ENCODE results near the gene NBEAL1.
"Not testable (repeated sequence)": the region's sequence is repeated elsewhere in the genome, so short reads cannot be mapped to it uniquely, and the experiment has no call there.

Gene NBEAL1

DNA sequence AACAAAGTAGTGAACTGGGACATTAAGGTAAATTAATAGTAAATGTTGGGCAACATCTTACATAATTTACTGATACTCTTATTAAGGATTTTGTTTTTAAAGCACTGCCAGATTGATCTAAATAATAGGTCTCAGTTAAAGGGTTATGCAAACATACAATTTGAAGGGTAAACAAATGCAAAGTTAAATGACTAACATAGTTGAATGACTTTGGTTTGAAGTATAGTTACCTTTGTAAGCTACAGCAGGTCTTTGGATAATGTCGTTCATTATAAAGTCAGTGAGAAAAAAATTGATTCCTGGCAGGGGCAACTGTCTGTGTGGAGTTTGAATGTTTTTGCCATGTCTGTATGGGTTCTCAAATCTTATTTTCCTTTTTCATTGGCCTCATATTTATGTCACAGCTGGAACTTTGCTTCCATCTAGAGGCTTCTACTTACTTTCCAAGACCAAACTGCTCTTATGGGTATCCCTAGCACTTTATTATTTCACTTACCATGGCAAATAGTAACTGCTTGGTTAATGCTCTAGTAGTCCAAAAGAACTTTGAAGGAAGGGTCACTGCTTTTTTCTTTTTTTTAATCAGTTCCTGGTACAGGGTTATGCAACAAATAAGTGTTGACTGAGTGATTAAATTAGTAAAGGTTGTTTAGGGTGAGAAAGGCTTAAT is 107.8 kb downstream of the NBEAL1 start:
- no peak for DNase-seq

DNA sequence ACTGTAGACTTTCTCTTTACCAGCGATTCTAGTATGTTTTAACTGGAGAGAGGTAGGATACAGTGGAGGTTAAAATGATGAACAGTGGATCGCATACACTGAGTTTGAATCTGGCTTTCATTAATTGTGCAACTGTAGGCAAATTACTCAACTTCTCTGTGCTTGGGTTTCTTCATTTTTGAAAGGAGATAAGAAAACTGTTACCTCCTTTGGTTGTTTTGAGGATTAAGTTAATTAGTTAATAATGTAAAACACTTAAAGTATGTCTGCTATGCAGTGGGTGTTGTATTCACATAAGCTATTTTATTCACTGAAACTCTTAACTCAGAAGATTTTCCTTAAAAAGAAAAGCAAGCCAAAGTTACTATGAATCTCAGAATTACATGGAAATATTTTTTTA is 112.3 kb downstream of the NBEAL1 start:
- DNase-seq = no peak

DNA sequence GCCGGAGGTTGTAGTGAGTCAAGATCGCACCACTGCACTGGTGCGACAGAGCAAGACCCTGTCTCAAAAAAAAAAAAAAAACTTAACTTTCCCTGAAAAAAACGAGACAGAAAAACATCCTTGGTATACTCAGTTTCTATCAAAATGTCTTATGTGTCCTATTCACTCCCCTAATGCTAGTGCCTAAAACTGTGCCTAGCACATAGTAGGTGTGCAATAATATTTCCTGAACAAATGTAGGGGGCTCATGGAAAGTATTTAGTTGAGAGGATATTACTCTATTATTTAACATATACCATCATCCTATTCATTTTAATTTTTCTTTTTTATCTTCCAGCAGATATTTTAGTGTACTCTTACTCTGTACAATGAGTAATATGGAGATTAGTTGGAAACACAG is 120.4 kb downstream of the NBEAL1 start:
- no peak for DNase-seq

DNA sequence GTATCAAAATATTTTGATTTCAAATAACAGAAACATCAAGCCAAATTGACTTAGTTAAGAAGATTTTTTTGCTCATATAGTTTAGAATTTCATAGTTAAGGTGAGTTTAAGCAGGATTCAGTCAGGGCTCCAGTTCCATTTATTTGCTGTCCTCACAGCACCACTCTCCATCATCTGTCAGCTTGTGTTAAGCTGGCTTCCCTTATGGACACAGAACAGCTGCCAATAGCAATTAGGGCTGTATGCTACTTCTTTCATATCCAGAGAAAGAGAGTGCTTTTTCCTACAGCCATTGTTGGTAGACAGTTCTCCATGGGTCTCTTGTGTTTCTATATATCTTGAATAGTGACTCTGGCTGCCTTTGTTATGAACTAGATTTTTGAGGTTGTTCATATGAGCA is 128.7 kb downstream of the NBEAL1 start:
- DNase-seq = no peak

DNA sequence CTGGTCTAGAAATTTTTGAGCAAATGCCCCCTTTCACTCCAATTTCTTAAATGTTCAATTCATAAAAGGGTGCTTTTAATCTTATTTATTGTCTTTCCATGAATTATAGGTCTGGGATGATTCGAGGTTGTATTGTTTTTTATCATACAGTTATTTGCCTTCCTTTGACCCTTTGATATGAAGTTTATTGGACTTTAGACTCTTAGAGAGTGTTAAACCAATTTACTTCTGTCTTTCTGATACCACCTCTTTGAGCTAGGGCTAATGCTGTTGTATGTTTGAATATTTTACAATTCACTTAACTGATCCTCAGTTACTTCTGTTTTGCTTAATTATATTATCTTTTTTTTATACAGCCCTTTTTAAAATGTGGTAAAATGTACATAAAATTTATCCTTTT is 134.5 kb downstream of the NBEAL1 start:
- DNase-seq = no peak

DNA sequence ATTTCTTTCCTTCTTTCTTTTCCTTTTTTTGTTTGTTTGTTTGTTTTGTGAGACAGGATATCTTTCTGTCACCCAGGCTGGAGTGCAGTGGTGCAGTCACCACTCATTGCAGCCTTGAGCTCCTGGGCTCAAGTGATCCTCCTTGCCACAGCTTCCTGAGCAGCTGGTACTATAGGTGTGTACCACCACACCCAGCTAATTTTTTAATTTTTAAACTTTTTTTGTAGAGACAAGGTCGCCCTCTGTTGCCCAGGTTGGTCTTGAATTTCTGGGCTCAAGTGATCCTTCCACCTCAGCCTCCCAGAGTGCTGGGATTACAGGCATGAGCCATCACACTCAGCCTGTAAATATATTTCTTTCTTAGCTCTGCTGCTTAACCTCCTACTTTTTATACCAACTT is 140.7 kb downstream of the NBEAL1 start:
- no peak for DNase-seq

DNA sequence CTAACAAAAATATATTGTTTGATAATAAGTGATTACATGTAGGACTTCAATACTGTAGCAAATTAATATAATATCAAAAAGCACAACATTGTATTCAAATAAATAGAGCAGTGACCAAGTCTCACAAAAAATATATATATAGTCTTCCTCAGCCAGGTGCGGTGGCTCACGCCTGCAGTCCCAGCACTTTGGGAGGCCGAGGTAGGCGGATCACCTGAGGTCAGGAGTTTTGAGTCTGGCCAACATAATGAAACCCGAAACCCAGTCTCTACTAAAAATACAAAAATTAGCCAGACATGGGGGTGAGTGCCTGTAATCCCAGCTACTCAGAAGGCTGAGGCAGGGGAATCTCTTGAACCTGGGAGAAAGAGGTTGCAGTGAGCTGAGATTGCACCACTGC is 148.0 kb downstream of the NBEAL1 start:
- not testable (repeated sequence) for DNase-seq

DNA sequence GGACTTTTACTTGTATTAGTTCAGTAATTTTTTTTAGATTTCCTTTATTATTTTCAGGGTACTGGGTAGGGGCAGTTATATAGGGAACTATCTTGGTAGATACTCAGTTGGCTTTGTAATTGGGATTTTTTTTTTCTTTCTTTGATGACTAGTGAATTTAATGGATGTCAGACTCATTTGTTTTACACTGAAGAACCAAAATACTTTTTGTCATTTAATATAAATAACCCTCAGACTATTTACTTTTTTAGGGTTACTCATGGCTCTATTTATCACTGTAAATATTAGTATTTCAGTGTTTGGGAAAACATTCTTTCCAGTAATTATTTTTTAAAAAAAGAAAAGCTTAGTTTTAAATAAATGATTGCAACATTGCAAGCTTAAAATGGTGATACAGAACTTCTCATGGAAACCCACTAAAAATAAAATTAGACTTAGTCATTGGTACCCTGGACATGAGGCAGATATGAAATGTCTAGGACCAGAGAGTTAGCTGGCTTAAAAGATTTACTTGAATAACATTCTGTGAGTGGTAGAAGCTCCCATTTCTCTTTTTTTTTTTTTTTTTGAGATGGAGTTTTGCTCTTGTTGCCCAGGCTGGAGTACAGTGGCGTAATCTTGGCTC is 149.7 kb downstream of the NBEAL1 start:
- no peak for DNase-seq

DNA sequence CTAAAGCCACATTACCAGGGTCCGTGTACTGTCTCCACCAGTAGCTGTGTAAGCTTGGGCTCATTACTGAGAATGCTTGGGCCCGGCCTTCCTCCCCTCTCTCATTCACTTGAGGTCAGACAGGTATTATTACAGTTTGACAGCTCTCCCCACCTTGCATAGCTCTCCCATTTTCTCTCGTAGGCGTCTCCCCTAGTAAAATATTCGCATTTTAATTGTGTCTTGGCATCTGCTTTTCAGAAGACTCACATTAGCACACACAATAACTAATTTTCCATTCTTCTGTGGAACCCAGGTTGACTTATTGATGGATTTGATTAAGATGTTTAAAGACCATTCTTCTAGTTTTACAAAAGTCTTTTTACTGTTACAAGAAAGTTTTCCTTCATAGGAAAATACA is 153.1 kb downstream of the NBEAL1 start:
- DNase-seq = no peak

DNA sequence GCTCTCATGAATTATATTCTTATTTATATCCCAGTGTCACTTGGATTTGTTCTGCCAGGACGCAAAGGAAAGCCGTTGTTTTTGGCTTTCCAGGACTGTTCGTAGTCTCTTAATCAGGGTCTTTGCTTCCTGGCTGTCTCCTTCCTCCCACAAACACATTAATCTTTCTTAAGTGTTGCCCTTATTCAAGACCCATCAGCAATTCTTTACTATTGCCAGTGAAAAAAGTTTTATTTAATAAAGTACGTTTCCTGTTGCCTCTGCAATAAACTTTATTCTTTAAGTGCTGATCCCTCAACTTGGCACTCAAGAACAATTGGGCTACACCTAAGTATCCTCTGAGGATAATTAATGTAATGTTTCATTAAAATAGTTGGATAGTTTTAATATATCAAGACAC is 155.8 kb downstream of the NBEAL1 start:
- DNase-seq = no peak

DNA sequence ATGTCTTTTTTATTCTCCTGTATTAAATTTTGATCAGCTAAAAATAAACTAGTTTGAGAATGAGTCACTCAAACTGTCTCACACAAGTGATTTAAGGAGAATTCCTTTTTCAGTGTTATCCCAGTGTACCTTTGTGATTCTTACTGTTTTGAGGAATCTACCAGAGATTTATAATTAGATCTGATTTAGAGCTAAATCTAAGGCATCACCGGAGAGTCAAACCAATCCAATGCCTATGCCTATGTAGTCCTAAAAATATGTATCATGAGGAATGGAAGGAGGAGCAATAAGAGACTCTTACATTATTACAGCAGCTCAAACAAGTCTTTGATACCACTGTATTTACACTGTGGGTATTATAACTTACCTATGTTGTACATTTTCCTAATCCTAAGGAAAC is 160.7 kb downstream of the NBEAL1 start:
- no peak for DNase-seq

DNA sequence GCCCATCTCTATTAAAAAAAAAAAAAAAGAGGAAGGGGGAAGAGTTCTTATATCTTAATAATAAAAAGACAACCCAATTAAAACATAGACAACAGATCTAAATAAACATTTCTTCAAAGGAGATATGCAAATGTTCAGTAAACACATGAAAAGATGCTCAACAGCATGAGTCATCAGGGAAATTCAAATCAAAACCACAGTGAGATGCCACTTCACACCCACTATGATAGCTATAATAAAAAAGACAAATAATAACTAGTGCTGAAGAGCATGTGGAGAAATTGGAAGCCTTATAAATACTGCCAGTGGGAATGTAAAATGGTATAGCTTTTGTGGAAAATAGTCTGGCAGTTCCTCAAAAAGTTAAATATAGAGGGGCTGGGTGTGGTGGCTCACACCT is 162.7 kb downstream of the NBEAL1 start:
- no peak for DNase-seq

DNA sequence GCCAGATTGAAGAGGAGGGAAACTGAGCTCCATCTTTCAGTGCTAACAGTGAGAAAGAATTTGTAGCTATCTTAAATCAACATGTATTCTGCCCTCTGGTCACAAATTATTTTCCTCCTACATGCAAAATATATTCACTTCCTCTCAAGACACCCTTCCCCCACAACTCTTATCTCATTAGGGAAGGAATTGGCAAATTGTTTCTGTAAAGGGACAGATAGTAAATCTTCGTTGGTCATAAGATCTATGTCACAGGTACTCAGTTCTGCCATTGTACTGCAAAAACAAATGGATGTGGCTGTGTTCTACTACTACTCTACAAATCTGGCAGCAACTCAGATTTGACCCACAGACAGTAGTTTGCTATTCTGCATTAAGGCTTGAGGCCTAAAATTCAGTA is 171.2 kb downstream of the NBEAL1 start:
- DNase-seq = no peak

DNA sequence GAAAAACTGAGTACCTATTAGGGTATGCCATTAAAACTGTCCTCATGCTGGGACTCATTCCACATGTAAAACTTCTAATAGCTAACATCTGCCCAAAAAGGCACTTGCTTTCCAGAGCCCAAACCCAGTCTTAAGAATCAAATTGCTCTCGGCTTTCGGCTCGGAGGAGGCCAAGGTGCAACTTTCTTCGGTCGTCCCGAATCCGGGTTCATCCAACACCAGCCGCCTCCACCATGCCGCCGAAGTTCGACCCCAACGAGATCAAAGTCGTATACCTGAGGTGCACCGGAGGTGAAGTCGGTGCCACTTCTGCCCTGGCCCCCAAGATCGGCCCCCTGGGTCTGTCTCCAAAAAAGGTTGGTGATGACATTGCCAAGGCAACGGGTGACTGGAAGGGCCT is 175.9 kb downstream of the NBEAL1 start:
- DNase-seq = not testable (repeated sequence)

DNA sequence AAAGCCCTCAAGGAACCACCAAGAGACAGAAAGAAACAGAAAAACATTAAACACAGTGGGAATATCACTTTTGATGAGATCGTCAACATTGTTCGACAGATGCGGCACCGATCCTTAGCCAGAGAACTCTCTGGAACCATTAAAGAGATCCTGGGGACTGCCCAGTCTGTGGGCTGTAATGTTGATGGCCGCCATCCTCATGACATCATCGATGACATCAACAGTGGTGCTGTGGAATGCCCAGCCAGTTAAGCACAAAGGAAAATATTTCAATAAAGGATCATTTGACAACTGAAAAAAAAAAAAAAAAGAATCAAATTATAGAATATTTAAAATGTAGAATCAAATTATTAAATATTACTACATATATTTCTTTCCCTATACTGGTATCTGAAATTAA is 176.4 kb downstream of the NBEAL1 start:
- not testable (repeated sequence) for DNase-seq

DNA sequence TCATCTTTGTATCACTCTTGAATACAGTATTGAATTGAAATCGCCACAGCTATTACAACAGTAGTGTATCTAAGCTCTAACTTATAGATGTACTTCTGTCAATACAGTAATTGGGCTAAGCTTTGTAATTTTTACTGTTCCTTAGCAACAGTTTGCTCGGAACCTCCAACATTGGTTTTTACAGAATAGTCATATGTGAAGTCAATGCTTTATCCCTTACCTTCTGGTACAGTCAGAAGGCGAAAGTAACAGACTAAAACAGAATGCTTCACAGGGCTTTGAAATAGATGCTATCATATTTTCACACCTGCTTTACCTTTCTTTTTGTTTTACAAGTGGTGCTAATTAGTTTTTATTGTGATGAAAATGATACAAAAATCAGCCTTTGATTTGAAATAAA is 177.3 kb downstream of the NBEAL1 start:
- no peak for DNase-seq

DNA sequence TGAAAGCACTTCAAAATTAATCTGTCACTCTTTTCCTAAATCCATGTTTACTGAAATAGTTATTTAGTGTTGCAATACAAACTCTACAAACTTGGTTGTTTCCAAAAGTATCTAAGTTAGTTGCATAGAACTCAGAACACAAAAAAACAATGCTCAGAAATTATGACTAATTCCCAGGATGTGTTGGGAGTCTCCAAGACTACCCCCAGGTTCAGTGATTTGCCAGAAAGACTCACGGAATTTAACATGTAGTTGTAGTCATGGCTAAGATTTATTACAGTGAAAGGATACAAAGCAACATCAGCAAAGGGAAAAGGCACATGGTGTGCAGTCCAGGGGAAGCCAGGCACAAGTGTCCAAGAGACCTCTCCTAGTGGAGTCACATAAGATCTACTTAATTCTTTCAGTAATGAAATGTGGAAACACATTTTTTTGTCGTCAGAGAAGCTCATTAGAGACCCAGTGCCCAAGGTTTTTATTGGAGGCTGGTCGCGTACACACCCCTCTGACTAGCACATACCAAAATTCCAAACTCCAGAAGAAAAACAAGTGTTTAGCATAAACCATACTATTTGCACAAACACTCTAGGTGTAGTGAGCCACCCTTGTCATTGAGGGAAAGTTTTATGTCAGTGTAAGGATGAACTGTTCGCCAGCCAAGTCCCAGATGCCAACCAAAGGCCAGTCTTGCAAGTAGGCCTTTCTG is 180.8 kb downstream of the NBEAL1 start:
- DNase-seq = no peak

DNA sequence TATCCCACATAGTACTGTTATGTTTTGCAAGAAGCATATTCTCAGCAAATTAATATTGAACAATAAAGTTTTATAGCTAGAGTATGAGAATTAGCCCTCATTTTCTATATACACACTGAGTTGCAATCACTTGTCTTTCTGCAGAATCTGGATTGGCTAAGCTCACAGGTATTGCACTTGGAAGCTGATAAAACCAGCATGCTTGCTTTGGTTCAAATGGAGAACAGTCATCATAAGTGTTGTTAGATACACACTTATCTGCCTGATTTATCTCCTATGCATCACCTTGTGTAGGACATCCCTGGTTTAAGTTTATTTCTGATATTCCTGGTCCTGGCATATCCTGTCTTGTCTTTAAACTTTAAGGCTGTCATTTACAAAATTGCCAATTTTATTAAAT is 186.2 kb downstream of the NBEAL1 start:
- DNase-seq = no peak

DNA sequence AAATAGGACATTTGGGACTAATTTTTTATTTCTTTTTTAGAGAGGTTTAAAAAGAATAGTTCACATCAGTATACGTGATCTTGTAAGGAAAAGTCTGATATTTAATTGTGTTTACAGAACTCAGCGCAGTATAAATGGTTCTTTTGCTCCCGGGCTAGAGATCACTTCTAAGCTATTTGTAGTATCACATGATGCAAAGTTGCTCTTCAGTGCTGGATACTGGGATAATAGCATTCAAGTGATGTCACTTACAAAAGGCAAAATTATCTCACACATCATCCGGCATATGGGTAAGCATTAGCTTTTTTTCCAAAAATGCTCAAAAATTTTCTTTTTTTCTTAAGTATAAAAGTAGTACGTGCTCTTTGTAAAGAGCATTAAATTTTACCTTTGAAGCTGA is 186.8 kb downstream of the NBEAL1 start:
- DNase-seq = no peak

DNA sequence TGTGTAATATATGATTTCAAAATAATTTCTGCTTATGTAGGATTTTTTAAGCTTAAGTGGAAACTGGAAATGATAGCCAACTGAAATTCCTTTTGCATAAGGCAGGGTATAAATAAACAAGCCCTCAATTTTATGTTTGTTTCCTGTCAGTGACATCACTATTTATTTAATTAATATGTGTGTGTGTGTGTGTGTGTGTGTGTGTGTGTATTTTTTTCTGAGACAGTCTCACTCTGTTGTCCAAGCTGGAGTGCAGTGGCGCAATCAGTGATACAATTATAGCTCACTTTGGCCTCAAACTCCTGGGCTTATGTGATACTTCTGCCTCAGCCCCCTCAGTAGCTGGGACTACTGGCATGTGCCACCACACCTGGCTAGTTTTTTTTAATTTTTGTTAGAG is 194.9 kb downstream of the NBEAL1 start:
- DNase-seq = no peak

DNA sequence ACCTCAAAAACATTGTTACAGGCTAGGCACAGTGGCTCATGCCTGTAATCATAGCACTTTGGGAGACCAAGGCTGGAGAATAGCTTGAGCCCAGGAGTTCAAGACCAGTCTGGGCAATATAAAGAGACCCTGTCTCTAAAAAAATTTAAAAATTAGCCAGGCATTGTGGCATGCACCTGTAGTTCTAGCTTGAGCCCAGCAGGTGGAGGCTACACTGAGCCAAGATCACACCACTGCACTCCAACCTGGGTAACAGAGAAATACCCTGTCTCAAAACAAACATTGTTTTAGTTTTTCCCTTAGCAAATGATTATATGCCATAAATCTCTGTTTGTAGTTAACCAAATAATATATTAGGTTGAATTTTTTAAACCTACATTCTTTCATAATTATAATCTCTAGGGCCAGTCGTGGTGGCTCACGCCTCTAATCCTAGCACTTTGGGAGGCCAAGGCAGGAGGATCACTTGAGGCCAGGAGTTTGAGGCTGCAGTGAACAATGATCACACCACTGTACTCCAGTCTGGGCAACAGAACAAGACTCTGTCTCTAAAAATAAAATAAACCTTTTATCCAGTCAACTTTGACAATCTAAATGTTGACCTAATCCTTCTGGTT is 210.9 kb downstream of the NBEAL1 start:
- DNase-seq = no peak

DNA sequence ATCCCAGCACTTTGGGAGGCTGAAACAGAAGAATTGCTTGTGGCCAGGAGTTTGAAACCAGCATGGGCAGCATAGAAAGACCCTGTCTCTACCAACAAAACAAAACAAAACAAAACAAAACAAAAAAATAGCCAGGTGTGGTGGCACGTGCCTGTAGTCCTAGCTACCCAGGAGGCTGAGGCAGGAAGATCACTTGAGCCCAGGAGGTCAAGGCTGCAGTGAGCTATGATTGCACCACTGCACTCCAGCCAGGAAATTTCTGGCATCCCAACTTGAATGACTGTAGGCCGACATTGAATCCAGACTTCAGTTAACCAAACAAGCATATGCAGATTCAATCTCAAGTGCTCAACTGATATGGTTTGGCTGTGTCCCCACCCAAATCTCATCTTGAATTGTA is 215.0 kb downstream of the NBEAL1 start:
- not testable (repeated sequence) for DNase-seq

DNA sequence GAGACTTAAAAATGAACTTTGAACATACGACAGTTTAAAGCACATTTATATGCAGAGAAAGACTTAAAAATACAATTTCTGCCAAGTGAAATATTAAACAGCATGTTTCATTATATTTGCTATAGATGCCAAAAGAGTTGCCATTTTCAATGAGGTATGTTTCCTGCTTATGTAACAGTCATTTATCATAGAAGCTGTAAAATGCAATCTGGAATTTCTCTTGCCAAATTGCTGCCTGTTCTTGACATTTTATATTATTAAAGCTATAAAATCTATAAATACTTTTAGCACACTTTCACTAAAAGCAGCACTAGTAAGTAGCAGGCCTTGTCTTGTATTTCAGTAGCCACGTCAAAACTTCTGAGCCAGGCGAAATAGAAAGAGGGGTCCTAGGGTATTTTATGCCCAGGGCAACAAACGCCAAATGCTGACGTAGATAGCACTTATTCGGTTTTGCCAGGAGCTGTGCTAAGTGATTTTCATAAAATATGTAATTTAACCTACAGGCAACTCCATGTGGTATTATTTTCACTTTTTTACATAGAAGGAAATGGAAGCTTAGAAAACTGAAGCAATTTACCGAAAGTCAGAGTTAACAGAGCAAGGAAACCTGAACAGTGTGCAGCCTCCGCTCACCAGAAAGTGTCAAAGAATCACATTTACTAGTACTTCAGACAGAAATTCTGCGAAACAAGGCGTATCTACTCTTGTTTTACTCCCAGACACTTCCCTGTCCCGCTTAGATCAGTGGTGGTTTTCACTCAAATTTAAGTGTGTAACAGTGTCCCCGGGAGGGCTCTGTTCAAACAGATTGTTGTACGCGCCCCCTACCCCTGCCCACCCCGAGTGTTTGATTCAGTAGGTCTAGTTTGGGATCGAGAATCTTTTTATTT is 222.9 kb downstream of the NBEAL1 start:
- no peak for DNase-seq
